DOHH2 (cell line): ENCODE measurements around the gene PRKCE.

Experiments
- H3F3A ChIP-seq: fragments of 200-600 bp; sonication (generic), shearing (Covaris generic); 2 replicates; pipeline ENCODE4 v1.6.0; 2016; ENCODE audit warnings: antibody characterized with exemption, mild to moderate bottlenecking; ENCODE audit not compliant: control insufficient read depth, insufficient read depth
- H3K27ac ChIP-seq: fragments of 200-600 bp; sonication (generic); 2 replicates; pipeline ENCODE4 v1.5.1; 2014; ENCODE audit warnings: low read depth, mild to moderate bottlenecking, low read length, moderate library complexity
- H3K27me3 ChIP-seq: fragments of 200-600 bp; sonication (generic); 2 replicates; pipeline ENCODE4 v1.6.1; 2014; ENCODE audit warnings: mild to moderate bottlenecking, low read length, mixed read lengths; ENCODE audit not compliant: control insufficient read depth
- H3K36me3 ChIP-seq: fragments of 200-600 bp; sonication (generic); 2 replicates; pipeline ENCODE4 v1.6.1; 2014; ENCODE audit warnings: mild to moderate bottlenecking, low read length, moderate library complexity, mixed read lengths; ENCODE audit not compliant: control insufficient read depth
- H3K4me1 ChIP-seq: fragments of 200-600 bp; sonication (generic); 2 replicates; pipeline ENCODE4 v1.6.1; 2014; ENCODE audit warnings: mild to moderate bottlenecking, low read length, mixed read lengths; ENCODE audit not compliant: control insufficient read depth
- H3K4me2 ChIP-seq: fragments of 200-600 bp; sonication (generic); 2 replicates; pipeline ENCODE4 v1.6.0; 2014; ENCODE audit warnings: mild to moderate bottlenecking, low read length, moderate library complexity
- H3K4me3 ChIP-seq: fragments of 200-600 bp; sonication (generic); 2 replicates; pipeline ENCODE4 v1.5.1; 2014; ENCODE audit warnings: mild to moderate bottlenecking, low read length, mixed read lengths
- H3K79me2 ChIP-seq: fragments of 200-600 bp; sonication (generic); 2 replicates; pipeline ENCODE4 v1.6.1; 2014; ENCODE audit warnings: mild to moderate bottlenecking, low read length, mixed read lengths; ENCODE audit not compliant: control insufficient read depth
- H3K9me2 ChIP-seq: fragments of 200-600 bp; sonication (generic); replicated peaks from 2 replicates; pipeline ENCODE4 v1.6.1; 2014; ENCODE audit warnings: mild to moderate bottlenecking, low read length, mixed read lengths; ENCODE audit not compliant: control insufficient read depth
- H3K9me3 ChIP-seq: fragments of 200-600 bp; sonication (generic); 2 replicates; pipeline ENCODE4 v1.6.1; 2014; ENCODE audit warnings: antibody characterized with exemption, low read length, mixed read lengths; ENCODE audit not compliant: control insufficient read depth, insufficient read depth
- H4K20me1 ChIP-seq: fragments of 200-600 bp; sonication (generic); 2 replicates; pipeline ENCODE4 v1.6.0; 2014; ENCODE audit warnings: low read depth, mild to moderate bottlenecking, antibody characterized with exemption, low read length, moderate library complexity; ENCODE audit not compliant: control insufficient read depth, insufficient read depth
- CTCF ChIP-seq: fragments of 200-600 bp; sonication (generic); IDR thresholded peaks from one replicate; pipeline ENCODE4 v1.5.1; 2014; ENCODE audit warnings: antibody characterized with exemption, mild to moderate bottlenecking, low read depth, low read length; ENCODE audit not compliant: poor library complexity, severe bottlenecking
- EZH2phosphoT487 ChIP-seq: fragments of 200-600 bp; sonication (generic); IDR thresholded peaks from 2 replicates; pipeline ENCODE4 v1.6.1; 2017; ENCODE audit warnings: borderline replicate concordance, mild to moderate bottlenecking, antibody characterized with exemption, low read length, moderate library complexity, mixed read lengths

The PRKCE gene

GRCh38 chr2:45898819-45899218 is 247.3 kb downstream of the PRKCE start:
- H3K4me2 ChIP-seq = no peak overlapping the region
- no peaks in the 10 kb centered on the region for H3K9me2 ChIP-seq
- H3K4me1 ChIP-seq = no peaks in the 10 kb centered on the region
- no peak overlapping the region for H3K4me3 ChIP-seq
- H3F3A ChIP-seq = no peaks in the 10 kb centered on the region
- H3K9me3 ChIP-seq = no peaks in the 10 kb centered on the region
- H3K27ac ChIP-seq = no peak overlapping the region
- TF ChIP-seq EZH2phosphoT487 = no peak
- TF ChIP-seq CTCF = no peak
- no peaks in the 10 kb centered on the region for H3K79me2 ChIP-seq
- no peaks in the 10 kb centered on the region for H3K36me3 ChIP-seq
- H3K27me3 ChIP-seq = no peaks in the 10 kb centered on the region
- H4K20me1 ChIP-seq = no peaks in the 10 kb centered on the region

GRCh38 chr2:45899926-45900325 is 248.5 kb downstream of the PRKCE start:
- H3K27ac ChIP-seq = no peak overlapping the region
- H4K20me1 ChIP-seq = no peaks in the 10 kb centered on the region
- no peak overlapping the region for H3K4me3 ChIP-seq
- no peak overlapping the region for H3K4me2 ChIP-seq
- no peaks in the 10 kb centered on the region for H3K27me3 ChIP-seq
- no peaks in the 10 kb centered on the region for H3K79me2 ChIP-seq
- TF ChIP-seq CTCF = no peak
- no peak for TF ChIP-seq EZH2phosphoT487
- no peaks in the 10 kb centered on the region for H3K9me2 ChIP-seq
- no peaks in the 10 kb centered on the region for H3K36me3 ChIP-seq
- no peaks in the 10 kb centered on the region for H3K9me3 ChIP-seq
- no peaks in the 10 kb centered on the region for H3K4me1 ChIP-seq
- H3F3A ChIP-seq = no peaks in the 10 kb centered on the region

- Histone ChIP-seq H3K27ac (no peak overlapping the region), H4K20me1 (no peaks in the 10 kb centered on the region), H3K27me3 (no peaks in the 10 kb centered on the region), H3K9me2 (no peaks in the 10 kb centered on the region), H3K4me1 (no peaks in the 10 kb centered on the region), H3K4me2 (no peak overlapping the region), H3F3A (no peaks in the 10 kb centered on the region), H3K36me3 (no peaks in the 10 kb centered on the region), H3K9me3 (no peaks in the 10 kb centered on the region), H3K4me3 (no peak overlapping the region), H3K79me2 (no peaks in the 10 kb centered on the region)
- TF ChIP-seq EZH2phosphoT487 (no peak), CTCF (no peak)
These were observed 250.1 kb downstream of the PRKCE start for GRCh38 chr2:45901468-45902032.
